Neuron (in vitro differentiated cells): ENCODE measurements around the gene RPRML.
"Not testable (repeated sequence)": the region's sequence is repeated elsewhere in the genome, so short reads cannot be mapped to it uniquely, and the experiment has no call there.

ENCODE experiments used
- H2AFZ ChIP-seq: one replicate; pipeline ENCODE4 v1.6.1; 2013; ENCODE audit warnings: low read depth, mild to moderate bottlenecking, inconsistent platforms, low read length, moderate library complexity
- H3K27me3 ChIP-seq: one replicate; pipeline ENCODE4 v1.6.1; 2013; ENCODE audit warnings: low read length; ENCODE audit not compliant: insufficient read depth
- H3K36me3 ChIP-seq: one replicate; pipeline ENCODE4 v1.6.1; 2013; ENCODE audit warnings: low read length; ENCODE audit not compliant: insufficient read depth
- H3K4me1 ChIP-seq: one replicate; pipeline ENCODE4 v1.6.1; 2013; ENCODE audit warnings: low read length; ENCODE audit not compliant: insufficient read depth
- H3K4me3 ChIP-seq: 2 replicates; pipeline ENCODE4 v1.5.1; 2013; ENCODE audit warnings: mild to moderate bottlenecking, low read length, moderate library complexity
- H3K9me3 ChIP-seq: one replicate; pipeline ENCODE4 v1.6.1; 2013; ENCODE audit warnings: low read length

Gene RPRML

DNA sequence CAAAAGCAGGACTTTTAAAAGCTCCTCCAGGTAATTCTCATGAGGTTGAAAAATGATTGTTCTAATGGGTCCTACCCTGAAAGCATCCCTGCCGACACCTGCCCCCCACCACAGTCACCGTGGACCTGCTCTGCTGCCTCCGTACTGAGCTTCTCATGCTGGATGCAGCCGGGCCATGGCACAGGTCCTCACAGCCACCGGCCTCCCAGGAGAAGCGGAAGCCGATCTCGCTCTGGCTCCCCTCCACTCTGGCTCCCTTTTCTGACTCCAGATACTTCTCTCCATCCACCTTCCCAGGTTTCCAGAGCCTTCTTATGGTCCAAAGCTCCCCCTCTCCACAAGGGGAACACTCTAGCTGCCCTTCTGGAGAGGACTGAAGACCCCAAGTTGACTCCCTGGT, 10.2 kb downstream of the RPRML start:
- peaks cover 10% of the 10 kb centered on the region for H3K4me1 ChIP-seq

DNA sequence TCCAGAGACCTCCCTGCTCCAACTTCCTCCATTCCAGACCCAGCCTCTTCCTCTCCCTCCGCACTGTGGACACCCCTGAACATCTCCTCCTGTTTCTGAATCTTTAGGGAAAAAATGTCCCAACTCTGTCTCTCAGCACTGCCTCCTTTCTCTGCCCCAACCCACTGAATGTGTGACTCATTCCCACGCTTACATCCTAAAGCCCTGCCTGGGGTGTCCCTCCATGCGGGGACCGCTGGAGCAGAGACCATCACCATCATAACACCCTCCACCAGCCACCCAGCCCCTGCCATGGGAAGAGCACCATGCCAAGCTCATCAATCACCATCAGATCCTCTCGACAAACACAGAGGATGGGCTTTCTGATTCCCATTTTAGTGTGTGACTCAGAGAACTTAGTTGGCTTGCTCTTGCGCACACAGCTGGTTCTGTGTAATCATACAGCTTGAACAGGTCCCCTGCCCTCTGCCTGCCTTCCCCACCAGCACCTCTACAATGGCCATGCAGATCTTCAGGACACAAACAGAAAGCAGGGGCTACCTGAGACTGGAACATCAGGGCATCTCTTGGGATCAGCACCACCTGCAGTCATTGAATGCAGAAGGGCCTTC, 10.7 kb downstream of the RPRML start:
- H3K4me1 ChIP-seq: peaks cover 10% of the 10 kb centered on the region
- no peak overlapping the region for H2AFZ ChIP-seq
- no peak overlapping the region for H3K4me3 ChIP-seq
- no peaks in the 10 kb centered on the region for H3K9me3 ChIP-seq
- no peaks in the 10 kb centered on the region for H3K27me3 ChIP-seq
- peaks cover 2% of the 10 kb centered on the region for H3K36me3 ChIP-seq

More for the DNA sequence above, 10.2 kb downstream of the RPRML start:
- no peaks in the 10 kb centered on the region for H3K27me3 ChIP-seq
- no peak overlapping the region for H3K4me3 ChIP-seq
- H2AFZ ChIP-seq: no peak overlapping the region
- H3K9me3 ChIP-seq: no peaks in the 10 kb centered on the region
- H3K36me3 ChIP-seq: peaks cover 2% of the 10 kb centered on the region

DNA sequence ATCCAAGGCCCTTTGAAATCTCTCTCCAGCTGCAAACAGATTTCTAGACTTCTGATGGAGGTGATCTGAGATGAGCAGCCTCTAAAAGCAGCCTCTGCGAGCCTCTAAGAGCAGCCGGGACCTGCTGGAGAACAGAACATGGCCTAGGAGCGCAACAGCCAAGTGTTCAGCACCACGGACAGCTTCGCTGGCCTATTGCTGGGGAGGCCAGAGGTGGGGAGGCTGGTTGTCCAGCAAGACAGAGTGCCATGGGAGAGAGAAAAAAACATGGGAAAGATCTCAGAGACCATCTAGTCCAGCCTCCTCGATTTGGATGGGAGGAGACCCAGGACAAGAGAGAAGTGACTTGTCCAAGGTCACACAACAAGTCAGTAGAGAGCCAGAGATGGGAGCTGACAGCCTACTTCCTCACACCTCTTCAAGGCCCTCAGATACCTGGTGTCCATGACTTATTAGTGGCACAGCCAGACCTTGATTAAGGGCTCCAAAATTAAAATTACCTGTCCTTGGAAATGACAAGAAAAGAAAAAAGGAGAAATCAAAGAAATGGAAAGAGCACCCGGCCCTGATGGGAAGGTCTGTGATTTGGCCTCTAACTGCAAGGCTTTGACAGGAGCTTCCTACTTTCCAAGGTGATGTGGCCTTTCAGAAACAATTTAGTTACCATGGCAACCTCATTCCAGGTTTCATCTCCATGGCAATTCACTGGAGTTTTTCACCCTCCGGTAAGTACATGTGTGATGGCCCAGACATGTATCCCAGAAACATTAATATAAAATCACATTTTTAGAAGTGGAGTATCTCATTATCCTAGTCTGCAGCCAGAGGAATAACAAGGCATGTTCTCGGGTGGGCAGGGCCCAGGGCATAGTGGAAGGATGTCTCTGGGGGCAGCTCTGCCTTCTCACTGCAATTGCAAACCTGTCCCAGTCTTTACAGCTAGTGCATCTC, 14.5 kb downstream of the RPRML start:
- H3K4me1 ChIP-seq: peaks cover 10% of the 10 kb centered on the region
- peaks cover 3% of the 10 kb centered on the region for H3K9me3 ChIP-seq
- H3K27me3 ChIP-seq: no peaks in the 10 kb centered on the region
- no peak overlapping the region for H2AFZ ChIP-seq
- H3K36me3 ChIP-seq: peaks cover 2% of the 10 kb centered on the region
- H3K4me3 ChIP-seq: no peak overlapping the region

DNA sequence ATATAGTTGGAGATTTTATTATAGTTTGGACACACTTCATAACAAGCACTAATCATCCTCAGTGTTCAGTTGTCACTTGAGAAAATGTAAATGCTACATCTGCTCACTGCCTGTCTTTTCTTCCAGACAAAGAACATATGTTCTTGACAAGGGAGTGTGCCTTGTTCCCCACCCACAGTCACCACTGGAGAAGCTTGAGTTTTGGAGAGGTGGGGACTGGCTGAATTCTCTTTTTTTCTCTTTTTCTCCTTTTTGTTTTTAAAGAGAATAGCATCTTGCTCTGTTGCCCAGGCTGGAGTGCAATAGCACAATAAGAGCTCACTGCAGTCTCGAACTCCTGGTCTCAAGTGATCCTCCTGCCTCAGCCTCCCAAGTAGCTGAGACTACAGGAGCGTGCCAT, 15.5 kb downstream of the RPRML start:
- H3K36me3 ChIP-seq: no peaks in the 10 kb centered on the region

DNA sequence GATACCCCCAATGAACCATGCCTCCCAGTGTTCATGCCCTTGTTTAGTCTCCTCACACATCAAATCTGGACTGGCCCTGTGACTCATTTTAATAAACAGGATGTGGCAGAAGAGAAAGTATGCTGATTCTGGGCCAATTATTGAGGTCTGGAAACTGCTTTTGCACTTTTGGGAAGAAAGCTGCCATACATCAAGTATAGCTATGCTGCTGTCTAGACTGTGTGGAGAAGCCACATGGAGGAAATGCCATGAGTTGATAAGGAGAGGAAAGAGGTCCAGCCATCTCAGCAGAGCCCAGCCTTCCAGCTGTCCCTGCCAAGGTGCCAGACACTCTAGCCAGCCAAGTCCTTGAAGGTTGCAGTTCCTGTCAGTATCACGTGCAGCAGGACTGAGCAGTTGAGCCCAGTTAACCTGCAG, 16.7 kb downstream of the RPRML start:
- no peak overlapping the region for H3K4me3 ChIP-seq
- no peaks in the 10 kb centered on the region for H3K36me3 ChIP-seq
- H3K27me3 ChIP-seq: no peaks in the 10 kb centered on the region
- no peak overlapping the region for H2AFZ ChIP-seq
- H3K9me3 ChIP-seq: peaks cover 3% of the 10 kb centered on the region
- H3K4me1 ChIP-seq: peaks cover 29% of the 10 kb centered on the region

More for the DNA sequence above, 15.5 kb downstream of the RPRML start:
- no peak overlapping the region for H3K4me3 ChIP-seq
- H3K9me3 ChIP-seq: peaks cover 3% of the 10 kb centered on the region
- no peaks in the 10 kb centered on the region for H3K27me3 ChIP-seq
- no peak overlapping the region for H2AFZ ChIP-seq
- peaks cover 17% of the 10 kb centered on the region for H3K4me1 ChIP-seq

DNA sequence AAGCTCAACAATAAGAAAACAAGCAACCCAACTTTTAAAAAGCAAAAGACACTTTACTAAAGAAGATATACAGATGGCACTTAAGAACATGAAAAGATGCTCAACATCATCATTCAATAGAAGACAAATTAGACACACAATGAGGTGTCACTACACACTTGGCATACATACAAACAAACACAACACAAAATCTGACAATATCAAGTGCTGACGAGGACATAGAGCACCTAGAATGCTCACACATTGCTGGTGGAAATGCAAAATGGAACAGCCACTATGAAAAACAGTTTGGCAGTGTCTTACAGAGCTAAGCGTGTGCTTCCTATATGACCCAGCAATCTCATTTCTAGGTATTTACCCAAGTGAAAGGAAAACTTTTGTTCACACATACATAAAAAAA, 18.9 kb downstream of the RPRML start:
- no peak overlapping the region for H2AFZ ChIP-seq
- H3K9me3 ChIP-seq: peaks cover 3% of the 10 kb centered on the region
- no peaks in the 10 kb centered on the region for H3K27me3 ChIP-seq
- H3K4me3 ChIP-seq: no peak overlapping the region
- H3K4me1 ChIP-seq: peaks cover 26% of the 10 kb centered on the region
- H3K36me3 ChIP-seq: peaks cover 2% of the 10 kb centered on the region

DNA sequence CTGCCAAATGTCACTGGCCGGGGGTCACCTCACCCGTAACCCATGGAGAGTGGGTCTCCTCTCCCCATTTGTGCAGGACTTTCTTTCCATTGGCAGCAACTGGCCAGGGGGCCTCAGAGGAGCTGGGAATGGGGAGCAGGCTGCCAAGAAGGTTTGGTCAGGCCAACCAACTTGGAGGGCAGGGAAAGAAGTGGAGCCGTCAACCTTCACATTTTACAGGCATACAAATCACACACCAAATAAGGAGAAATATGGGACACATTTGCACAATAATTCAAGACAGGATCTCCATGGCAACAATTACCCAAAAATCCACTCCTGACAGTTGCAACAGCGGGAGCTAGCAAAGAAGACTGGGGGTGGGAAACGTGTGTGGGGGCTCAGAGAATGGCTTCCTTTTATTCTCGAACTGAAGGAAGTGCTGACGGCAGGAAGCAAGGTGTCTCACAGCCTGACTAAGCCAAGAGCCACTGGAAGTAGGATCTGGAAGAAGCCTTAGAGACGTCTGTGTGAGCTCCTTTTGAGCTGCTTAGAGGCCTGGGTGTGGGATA, 20.9 kb downstream of the RPRML start:
- Histone ChIP-seq H3K27me3 (no peaks in the 10 kb centered on the region), H3K9me3 (peaks cover 3% of the 10 kb centered on the region), H3K4me3 (no peak overlapping the region), H3K4me1 (peaks cover 18% of the 10 kb centered on the region), H2AFZ (no peak overlapping the region), H3K36me3 (peaks cover 2% of the 10 kb centered on the region)

DNA sequence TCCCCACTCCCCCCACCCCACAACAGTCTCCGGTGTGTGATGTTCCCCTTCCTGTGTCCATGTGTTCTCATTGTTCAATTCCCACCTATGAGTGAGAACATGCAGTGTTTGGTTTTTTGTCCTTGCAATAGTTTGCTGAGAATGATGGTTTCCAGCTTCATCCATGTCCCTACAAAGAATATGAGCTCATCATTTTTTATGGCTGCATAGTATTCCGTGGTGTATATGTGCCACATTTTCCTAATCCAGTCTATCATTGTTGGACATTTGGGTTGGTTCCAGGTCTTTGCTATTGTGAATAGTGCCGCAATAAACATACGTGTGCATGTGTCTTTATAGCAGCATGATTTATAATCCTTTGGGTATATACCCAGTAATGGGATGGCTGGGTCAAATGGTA, 25.9 kb downstream of the RPRML start:
- not testable (repeated sequence) for H2AFZ ChIP-seq, H3K27me3 ChIP-seq, H3K4me3 ChIP-seq, H3K4me1 ChIP-seq, H3K9me3 ChIP-seq
- H3K36me3 ChIP-seq: peaks cover 11% of the 10 kb centered on the region

DNA sequence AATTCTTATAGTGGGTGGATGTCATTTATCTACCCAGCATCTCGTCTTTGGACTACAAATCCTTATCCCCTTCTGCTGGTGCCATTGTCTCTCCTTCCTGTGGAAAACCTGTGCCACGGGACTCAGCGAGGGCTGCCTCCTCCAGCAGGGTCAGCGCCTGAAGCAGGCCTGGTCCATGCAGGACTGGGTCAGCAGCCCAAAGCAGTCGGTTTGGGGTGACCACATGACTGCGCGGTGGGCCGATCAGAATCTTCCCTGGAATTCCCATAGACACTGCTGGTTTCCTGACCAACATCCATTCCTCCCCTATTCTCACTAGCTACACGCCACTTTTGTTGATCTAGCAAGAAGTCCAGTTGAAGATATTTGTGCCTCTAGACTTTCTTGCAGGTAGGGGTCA, 26.9 kb downstream of the RPRML start:
- H3K4me1 ChIP-seq: no peaks in the 10 kb centered on the region
- H3K9me3 ChIP-seq: no peaks in the 10 kb centered on the region
- H2AFZ ChIP-seq: no peak overlapping the region
- peaks cover 11% of the 10 kb centered on the region for H3K36me3 ChIP-seq
- no peak overlapping the region for H3K4me3 ChIP-seq
- no peaks in the 10 kb centered on the region for H3K27me3 ChIP-seq

DNA sequence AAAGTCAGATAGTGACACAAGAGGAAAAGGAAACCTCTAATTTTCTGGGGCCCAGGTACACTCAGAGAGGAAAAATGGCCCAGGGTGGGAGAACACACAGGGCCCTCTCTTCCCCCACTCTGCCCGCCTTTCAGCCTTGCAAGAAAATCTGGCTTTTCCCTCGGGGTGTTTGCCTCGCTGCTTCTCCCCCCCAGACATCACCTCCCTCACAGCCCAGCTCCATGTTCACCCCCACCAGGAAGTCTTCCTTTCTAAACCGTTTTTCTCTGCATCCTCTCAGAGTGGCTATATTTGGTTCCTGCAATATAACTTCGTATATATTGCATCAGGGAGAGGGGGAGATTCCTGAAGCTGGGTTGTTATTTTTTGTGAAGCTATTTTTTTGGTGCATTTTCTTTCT, 27.3 kb downstream of the RPRML start:
- Histone ChIP-seq H3K36me3 (peaks cover 11% of the 10 kb centered on the region), H2AFZ (no peak overlapping the region), H3K4me3 (no peak overlapping the region), H3K9me3 (no peaks in the 10 kb centered on the region), H3K27me3 (no peaks in the 10 kb centered on the region), H3K4me1 (no peaks in the 10 kb centered on the region)

DNA sequence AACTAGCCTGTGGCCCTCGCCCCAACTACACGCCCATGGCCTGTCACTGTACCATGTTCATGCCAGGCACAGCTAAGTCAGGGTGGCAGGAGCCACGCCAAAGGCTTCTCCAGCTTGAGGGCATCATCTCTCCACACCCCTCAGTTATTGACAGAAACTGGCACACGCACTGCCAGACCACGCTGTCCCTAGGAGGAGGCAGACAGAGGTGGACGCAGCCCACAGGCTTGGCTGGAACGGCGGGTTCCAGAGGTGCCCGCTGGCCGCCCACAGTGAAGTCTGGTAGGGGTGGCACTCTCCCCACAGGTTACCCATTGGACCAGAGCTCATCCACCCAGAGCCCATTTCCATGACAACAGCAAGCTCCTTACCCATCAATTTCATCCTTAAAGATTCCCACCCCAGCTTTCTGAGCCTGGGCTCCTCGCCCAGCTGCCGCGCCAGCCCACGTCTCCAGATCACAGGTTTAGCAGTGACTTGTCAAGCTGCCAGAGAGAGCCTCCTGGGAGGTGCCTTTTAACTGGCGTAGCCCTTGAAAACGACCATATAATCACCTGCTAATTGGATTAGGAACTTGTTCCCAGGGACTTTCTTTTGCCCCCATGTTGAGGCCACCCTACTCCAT, 27.9 kb downstream of the RPRML start:
- Histone ChIP-seq H3K4me1 (no peaks in the 10 kb centered on the region), H3K36me3 (peaks cover 11% of the 10 kb centered on the region), H2AFZ (no peak overlapping the region), H3K9me3 (no peaks in the 10 kb centered on the region), H3K4me3 (no peak overlapping the region), H3K27me3 (no peaks in the 10 kb centered on the region)

DNA sequence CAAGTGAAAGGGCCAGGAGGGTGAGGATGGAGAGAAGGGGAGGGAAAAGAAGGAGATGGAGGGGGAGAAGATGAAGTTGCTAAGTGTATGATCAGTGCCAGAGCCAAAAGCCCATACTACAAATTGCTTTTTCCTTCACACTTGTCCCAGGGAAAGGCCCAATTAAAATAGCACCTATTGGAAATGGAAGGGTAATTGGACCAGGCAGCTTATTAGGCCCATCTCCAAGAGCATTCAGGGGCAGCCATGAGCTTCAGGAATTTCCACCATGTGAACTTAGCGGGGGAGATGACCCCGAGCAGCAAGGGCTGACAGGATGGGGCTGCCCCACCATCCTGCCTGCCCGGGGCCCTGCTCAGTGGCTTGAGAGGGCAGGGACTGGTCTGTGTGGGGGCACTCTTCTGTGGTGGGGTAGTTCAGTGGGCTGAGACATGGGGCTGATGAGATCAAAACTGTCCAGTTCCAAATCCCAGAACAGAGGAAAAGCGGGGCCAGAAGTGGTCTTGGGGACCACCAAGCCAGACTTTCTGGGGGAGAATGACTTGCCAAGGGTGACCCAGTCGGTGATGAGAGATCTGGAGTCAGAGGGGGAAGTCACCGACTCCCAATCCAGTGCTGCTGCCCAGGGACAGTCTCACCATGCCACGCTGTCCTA, 28.6 kb downstream of the RPRML start:
- Histone ChIP-seq H3K9me3 (no peaks in the 10 kb centered on the region), H3K27me3 (no peaks in the 10 kb centered on the region), H3K4me1 (peaks cover 5% of the 10 kb centered on the region), H3K36me3 (peaks cover 9% of the 10 kb centered on the region), H3K4me3 (no peak overlapping the region), H2AFZ (no peak overlapping the region)
